H1 (cell line): Measurements from ENCODE around the gene SLC9C2. TPM values are rescaled to one million over a fixed set of nuclear protein-coding genes. Genes with fewer than 3 reads are reported as not detected.

ENCODE experiments used
- CTCF ChIA-PET: fragments of 300-600 bp; sonication (Branson Sonifier 250); formaldehyde crosslinking; loops from one replicate; lab custom pipeline; 2021; ENCODE audit not compliant: partially characterized antibody; lab: Charles Lee
- POLR2A ChIA-PET: fragments of 300-600 bp; sonication (Branson Sonifier 250); formaldehyde crosslinking; loops from one replicate; lab custom pipeline; 2021; ENCODE audit warnings: inconsistent platforms; ENCODE audit not compliant: partially characterized antibody; lab: Charles Lee
- DNase-seq, 2 experiments: peaks; one replicate each; pipeline versions ENCODE4 v3.0.0 to v3.0.0-alpha.2; 2010 to 2022; ENCODE audit warnings: low spot score in 2 of 2, low read depth in 1 of 2, mixed read lengths in 1 of 2
- FAIRE-seq: peaks from 2 replicates; lab custom pipeline; 2011; peaks lifted over from hg19 to GRCh38; lab: Jason Lieb, UNC
- H2AFZ ChIP-seq: 2 replicates; pipeline ENCODE4 v1.8.1; 2012; ENCODE audit warnings: low read length, inconsistent platforms
- H2AK5ac ChIP-seq: 2 replicates; pipeline ENCODE4 v1.6.1; 2013; ENCODE audit warnings: low read depth, low read length
- H2BK120ac ChIP-seq: replicated peaks from 2 replicates; pipeline ENCODE3; 2013; ENCODE audit warnings: low read depth, low read length, inconsistent platforms
- H2BK12ac ChIP-seq: 2 replicates; pipeline ENCODE4 v1.6.1; 2013; ENCODE audit warnings: low read depth, low read length
- H2BK15ac ChIP-seq: 2 replicates; pipeline ENCODE4 v1.6.1; 2013; ENCODE audit warnings: low read length
- H2BK20ac ChIP-seq: 2 replicates; pipeline ENCODE4 v1.6.1; 2013; ENCODE audit warnings: low read length
- H2BK5ac ChIP-seq: 2 replicates; pipeline ENCODE4 v1.6.1; 2013; ENCODE audit warnings: low read depth, low read length
- H3K14ac ChIP-seq: 2 replicates; pipeline ENCODE4 v1.6.1; 2013; ENCODE audit warnings: inconsistent platforms; ENCODE audit not compliant: insufficient read length
- H3K18ac ChIP-seq: 2 replicates; pipeline ENCODE4 v1.6.1; 2013; ENCODE audit warnings: low read length; ENCODE audit errors: extremely low read depth
- H3K23ac ChIP-seq: 2 replicates; pipeline ENCODE4 v1.6.1; 2013; ENCODE audit warnings: inconsistent platforms; ENCODE audit not compliant: insufficient read length
- H3K23me2 ChIP-seq: 2 replicates; pipeline ENCODE4 v1.6.1; 2013; ENCODE audit warnings: low read depth, low read length
- H3K27ac ChIP-seq: 2 replicates; pipeline ENCODE4 v1.6.1; 2011; ENCODE audit warnings: low read depth, low read length, inconsistent platforms
- H3K27me3 ChIP-seq, 4 experiments: replicated peaks in 1 of 4; 1 replicate in 1 of 4; 2 replicates in 3 of 4; pipeline versions ENCODE4 v1.6.1 to v1.8.1; 2011 to 2013; ENCODE audit warnings: low read length in 3 of 4, mild to moderate bottlenecking in 3 of 4, inconsistent platforms in 2 of 4, mixed read lengths in 2 of 4, moderate library complexity in 1 of 4; ENCODE audit not compliant: control insufficient read depth in 3 of 4, insufficient read depth in 3 of 4; ENCODE audit errors: extremely low read depth in 1 of 4
- H3K36me3 ChIP-seq, 4 experiments: 2 replicates each; pipeline versions ENCODE4 v1.6.1 to v1.8.1; 2011 to 2013; ENCODE audit warnings: mild to moderate bottlenecking in 4 of 4, low read length in 3 of 4, moderate library complexity in 2 of 4, control low read depth in 1 of 4, inconsistent platforms in 1 of 4; ENCODE audit not compliant: insufficient read depth in 4 of 4, control insufficient read depth in 2 of 4
- H3K4ac ChIP-seq: replicated peaks from 2 replicates; pipeline ENCODE3; 2013; ENCODE audit warnings: low read length, low read depth, mixed read lengths, inconsistent platforms; ENCODE audit not compliant: insufficient read length
- H3K4me1 ChIP-seq, 4 experiments: replicated peaks in 1 of 4; 1 replicate in 1 of 4; 2 replicates in 3 of 4; pipeline versions ENCODE4 v1.6.1 to v1.8.1; 2011 to 2013; ENCODE audit warnings: low read length in 3 of 4, inconsistent platforms in 2 of 4, mixed read lengths in 1 of 4; ENCODE audit not compliant: insufficient read depth in 4 of 4, control insufficient read depth in 3 of 4
- H3K4me2 ChIP-seq, 2 experiments: 2 replicates each; pipeline versions ENCODE4 v1.6.1 to v1.8.1; 2011 to 2013; ENCODE audit warnings: low read depth in 2 of 2, low read length in 2 of 2, control low read depth in 1 of 2, inconsistent platforms in 1 of 2, mild to moderate bottlenecking in 1 of 2; ENCODE audit not compliant: insufficient read depth in 1 of 2
- H3K4me3 ChIP-seq, 4 experiments: fragments of 200-600, 300-600 bp in 1 of 4; sonication (generic), shearing (Covaris generic), sonication (Bioruptor Twin) in 1 of 4; 2 replicates each; pipeline versions ENCODE4 v1.5.1 to v1.8.1; 2011 to 2016; ENCODE audit warnings: low read length in 4 of 4, low read depth in 3 of 4, control low read depth in 2 of 4, inconsistent platforms in 2 of 4, mild to moderate bottlenecking in 2 of 4, mixed read lengths in 1 of 4, moderate library complexity in 1 of 4; ENCODE audit not compliant: insufficient read depth in 2 of 4; ENCODE audit errors: extremely low read depth in 1 of 4
- H3K56ac ChIP-seq: replicated peaks from 2 replicates; pipeline ENCODE3; 2013; ENCODE audit warnings: low read depth, mild to moderate bottlenecking, mixed read lengths, low read length, inconsistent platforms; ENCODE audit not compliant: insufficient read length
- H3K79me1 ChIP-seq: 2 replicates; pipeline ENCODE4 v1.6.1; 2013; ENCODE audit warnings: low read depth, low read length, control low read depth
- H3K79me2 ChIP-seq, 2 experiments: 2 replicates each; pipeline versions ENCODE4 v1.6.1 to v1.8.1; 2012 to 2013; ENCODE audit warnings: low read length in 2 of 2, mild to moderate bottlenecking in 2 of 2, inconsistent platforms in 1 of 2; ENCODE audit not compliant: insufficient read depth in 2 of 2, control insufficient read depth in 1 of 2
- H3K9ac ChIP-seq, 4 experiments: replicated peaks in 1 of 4; 1 replicate in 1 of 4; 2 replicates in 3 of 4; pipeline versions ENCODE4 v1.6.1 to v1.8.1; 2011 to 2013; ENCODE audit warnings: low read depth in 3 of 4, low read length in 3 of 4, control low read depth in 2 of 4, mild to moderate bottlenecking in 2 of 4, moderate library complexity in 2 of 4, inconsistent platforms in 1 of 4; ENCODE audit errors: extremely low read depth in 1 of 4
- H3K9me3 ChIP-seq, 2 experiments: 2 replicates each; pipeline versions ENCODE4 v1.6.1 to v1.8.1; 2012 to 2013; ENCODE audit warnings: mild to moderate bottlenecking in 2 of 2, moderate library complexity in 2 of 2, control low read depth in 1 of 2, inconsistent platforms in 1 of 2, low read depth in 1 of 2, low read length in 1 of 2, mixed read lengths in 1 of 2; ENCODE audit not compliant: insufficient read depth in 2 of 2
- H4K20me1 ChIP-seq, 2 experiments: replicated peaks in 1 of 2; 2 replicates each; pipeline versions ENCODE3 to v1.8.1; 2011 to 2013; ENCODE audit warnings: inconsistent platforms in 2 of 2, low read length in 2 of 2, mild to moderate bottlenecking in 1 of 2; ENCODE audit not compliant: insufficient read depth in 2 of 2, control insufficient read depth in 1 of 2
- H4K5ac ChIP-seq: 2 replicates; pipeline ENCODE4 v1.6.1; 2013; ENCODE audit warnings: low read length, low read depth, mixed read lengths, inconsistent platforms; ENCODE audit not compliant: insufficient read length
- H4K8ac ChIP-seq: 2 replicates; pipeline ENCODE4 v1.8.0; 2013; ENCODE audit warnings: mild to moderate bottlenecking, moderate library complexity, low read length, inconsistent platforms; ENCODE audit not compliant: insufficient read depth; ENCODE audit errors: extremely low read depth
- H4K91ac ChIP-seq: replicated peaks from 2 replicates; pipeline ENCODE3; 2013; ENCODE audit warnings: low read length, mixed read lengths, inconsistent platforms; ENCODE audit not compliant: insufficient read length
- CBX8 ChIP-seq: fragments of 300-800, 300-1000 bp; sonication (generic); IDR thresholded peaks from 2 replicates; pipeline ENCODE4 v1.7.1; 2016; ENCODE audit warnings: low read depth, low read length, borderline replicate concordance
- CHD2 ChIP-seq: IDR thresholded peaks from 2 replicates; pipeline ENCODE4 v1.6.1; 2012; ENCODE audit warnings: low read length, improper control_type of control experiment
- TBP ChIP-seq: IDR thresholded peaks from 2 replicates; pipeline ENCODE4 v1.6.1; 2011; ENCODE audit warnings: low read depth, low read length, improper control_type of control experiment
- WGBS, 2 experiments: shearing (Covaris generic) in 1 of 2; methylation state at CpG; one replicate each; pipeline versions ENCODE4 v1.1.6 to v1.1.7; 2013 to 2015; ENCODE audit warnings: low lambda C conversion rate in 2 of 2, mixed read lengths in 2 of 2, inconsistent platforms in 1 of 2, low coverage in 1 of 2, missing lambda C conversion rate in 1 of 2; ENCODE audit not compliant: insufficient replicate concordance in 2 of 2, insufficient coverage in 1 of 2, insufficient read length in 1 of 2; ENCODE audit errors: extremely low coverage in 1 of 2, missing lambda C conversion rate in 1 of 2; 5-methylcytosine and 5-hydroxymethylcytosine counted together
- polyA plus RNA-seq, 7 experiments: library from polyadenylated mRNA; depleted of rRNA in 3 of 7; stranded (reverse) in 5 of 7; unstranded in 2 of 7; fragments of >200 nt in 5 of 7; fragments of 200-250 nt in 2 of 7; gene quantifications; 1 replicate in 5 of 7; 2 replicates in 1 of 7; 4 replicates in 1 of 7; pipeline versions ENCODE4 v1.2.1 to v1.2.3, GENCODE V29; 2011 to 2013; ENCODE audit warnings: missing spikeins in 2 of 7, mixed read lengths in 2 of 7
- total RNA-seq: library from RNA; stranded (reverse); fragmentation: NEBNext Ultra II Directional; extraction: Animal tissue kit (Norgen Biotek cat#: 25700); gene quantifications from 2 replicates; pipeline ENCODE4 v1.2.1, GENCODE V29; 2021

Gene SLC9C2
- total and polyA plus RNA-seq, 2 of the 8 experiments (the other 6 are each of a cell fraction or from before 2014, with no cell fraction given) = not detected

GRCh38 chr1:173555651-173556305 lies 47.1 kb downstream of the SLC9C2 start:
- no peak overlapping the region for H4K5ac ChIP-seq
- H4K8ac ChIP-seq = no peak overlapping the region
- no peak overlapping the region for H3K18ac ChIP-seq
- no peak overlapping the region for H3K14ac ChIP-seq
- H2AFZ ChIP-seq = no peak overlapping the region; the same call in 1 of the 2 replicates
- H2BK15ac ChIP-seq = no peak overlapping the region
- POLR2A ChIA-PET = no interaction called here
- no peak overlapping the region for H2BK12ac ChIP-seq
- TF ChIP-seq TBP = no peak
- TF ChIP-seq CBX8 = no peak
- no peak for TF ChIP-seq CHD2
- CTCF ChIA-PET = interaction anchor here (1.5 kb wide), 1 partner anchor 510 kb away, joined by 3 read pairs; no protein-coding TSS in a partner anchor
- WGBS, 2 experiments = 94% methylated on average over 5 of the region's 5 CpGs; no CpG with 5 or more reads in 1 of the 2 experiments
- no peak for FAIRE-seq
- no peak overlapping the region for H3K4me3 ChIP-seq
- no peak overlapping the region for H3K4ac ChIP-seq
- H2BK20ac ChIP-seq = no peak overlapping the region
- H3K23me2 ChIP-seq = no peaks in the 10 kb centered on the region
- no peak overlapping the region for H2AK5ac ChIP-seq
- H3K23ac ChIP-seq = no peak overlapping the region
- no peak overlapping the region for H3K4me2 ChIP-seq
- H3K56ac ChIP-seq = no peak overlapping the region
- H3K9me3 ChIP-seq = no peaks in the 10 kb centered on the region
- H3K27ac ChIP-seq = no peak overlapping the region
- no peaks in the 10 kb centered on the region for H3K4me1 ChIP-seq
- no peak overlapping the region for H2BK120ac ChIP-seq
- H3K9ac ChIP-seq = no peak overlapping the region
- no peaks in the 10 kb centered on the region for H3K79me1 ChIP-seq
- no peaks in the 10 kb centered on the region for H4K20me1 ChIP-seq
- H2BK5ac ChIP-seq = no peak overlapping the region
- H3K27me3 ChIP-seq = no peaks in the 10 kb centered on the region
- H4K91ac ChIP-seq = no peak overlapping the region
- H3K36me3 ChIP-seq = no peaks in the 10 kb centered on the region
- no peak for DNase-seq
- H3K79me2 ChIP-seq = no peaks in the 10 kb centered on the region
